HG03575 (cell line): Measurements from ENCODE around the gene ADPRH.
"Not testable (repeated sequence)": the region's sequence is repeated elsewhere in the genome, so short reads cannot be mapped to it uniquely, and the experiment has no call there.

ENCODE experiments used
- ATAC-seq: cut with Tn5 transposase; IDR thresholded peaks from one replicate; pipeline ENCODE4 v1.9.1; 2021; ENCODE audit not compliant: unreplicated experiment, insufficient number of reproducible peaks, low FRiP score; ENCODE audit errors: extremely low read depth

Gene ADPRH

DNA sequence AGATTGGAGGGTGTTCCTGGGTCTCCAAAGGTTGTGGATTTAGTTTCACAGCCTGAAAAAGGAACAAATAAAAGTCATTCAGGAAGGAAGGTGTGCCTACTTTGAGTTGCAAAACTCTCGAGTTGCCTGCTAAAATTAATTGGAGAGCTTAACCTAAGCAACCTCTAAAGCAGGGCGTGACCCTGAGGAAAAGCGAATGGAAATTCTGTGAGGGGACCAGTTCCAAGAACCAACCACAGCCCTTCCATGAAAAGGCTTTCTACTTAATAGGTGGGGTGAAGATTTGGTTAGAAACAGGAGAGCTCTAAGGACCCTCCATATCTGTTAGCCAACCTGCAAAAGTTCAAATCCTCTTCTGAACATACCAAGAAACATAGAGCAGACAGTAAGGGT lies 21.4 kb upstream of the ADPRH start:
- no peak for ATAC-seq

DNA sequence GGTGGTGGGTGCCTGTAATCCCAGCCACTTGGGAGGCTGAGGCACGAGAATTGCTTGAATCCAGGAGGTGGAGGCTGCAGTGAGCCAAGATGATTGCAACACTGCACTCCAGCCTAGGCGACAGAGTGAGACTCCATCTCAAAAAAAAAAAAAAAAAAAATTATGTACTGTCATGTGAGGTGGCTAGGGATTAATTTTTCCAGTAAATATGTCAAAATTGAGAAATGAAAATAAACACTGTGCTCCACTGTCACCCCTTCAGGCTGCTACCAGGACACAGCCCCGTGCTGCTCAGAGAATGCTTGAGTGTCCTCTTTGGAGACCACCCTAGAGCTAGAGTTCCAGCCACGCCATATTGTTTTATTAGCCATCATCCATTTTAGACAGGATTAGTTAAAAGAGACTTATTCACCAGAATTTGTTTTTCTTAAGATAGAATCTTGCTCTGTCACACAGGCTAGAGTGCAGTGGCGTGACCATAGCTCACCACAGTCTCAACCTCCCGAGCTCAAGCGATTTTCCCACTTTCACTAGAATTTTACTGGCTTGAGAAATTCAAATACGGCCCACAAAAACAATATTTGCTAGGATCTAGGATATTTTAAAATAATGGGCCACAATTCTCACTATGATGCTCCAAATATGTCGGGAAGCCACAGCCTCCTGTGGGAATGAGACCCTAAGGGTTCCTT lies 20.5 kb upstream of the ADPRH start:
- no peak for ATAC-seq

DNA sequence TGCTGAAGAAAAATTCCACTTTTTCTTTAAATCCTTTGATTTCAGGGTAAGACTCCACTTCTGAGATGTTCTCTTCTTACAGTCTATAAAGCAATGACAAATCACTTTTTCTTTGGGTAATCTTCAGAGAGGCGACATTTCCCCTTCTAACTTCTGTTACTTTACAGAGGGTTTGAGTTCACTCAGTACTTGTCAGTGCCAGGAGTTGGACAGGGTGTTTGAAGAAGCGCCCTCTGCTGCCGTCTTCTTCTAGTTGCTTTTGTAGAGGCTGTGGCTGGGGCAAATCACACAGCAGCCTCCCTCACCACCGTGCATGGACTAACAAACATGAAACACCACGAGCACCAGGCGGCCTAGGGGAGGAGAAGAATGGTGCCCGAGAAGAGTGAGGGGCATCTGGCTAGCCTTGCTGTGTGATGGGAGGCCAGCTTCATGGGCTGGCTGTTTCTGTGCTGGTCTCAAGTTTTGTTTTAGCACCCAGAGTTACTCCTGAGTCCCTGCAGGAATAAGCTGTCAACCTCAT lies 19.8 kb upstream of the ADPRH start, which contains the start of gene CD80:
Gene CD80, minus strand, starts transcription at position 174 of the 523 bp plus-strand sequence. CDS start 1,886 bp downstream, outside the sequence.
- peak; percentile 28 for ATAC-seq

DNA sequence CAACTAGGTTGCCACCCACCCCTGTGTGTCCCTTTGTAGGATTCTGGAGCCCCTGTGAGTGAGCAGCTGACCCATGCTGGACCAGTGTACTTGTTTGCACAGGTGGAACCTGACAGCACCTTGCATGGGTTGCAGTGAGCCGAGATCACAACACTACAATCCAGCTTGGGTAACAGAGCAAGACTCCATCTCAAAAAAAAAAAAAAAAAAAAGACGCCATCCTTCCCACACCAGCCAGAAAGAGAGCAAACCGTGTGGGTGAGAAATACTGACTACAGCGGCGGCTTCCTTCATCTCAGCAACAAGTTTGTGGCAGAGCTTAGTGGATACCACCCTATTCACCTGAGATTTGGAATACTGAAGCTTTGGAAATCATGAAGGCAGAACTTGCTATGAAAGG lies 19.1 kb upstream of the ADPRH start:
- ATAC-seq, result no peak

DNA sequence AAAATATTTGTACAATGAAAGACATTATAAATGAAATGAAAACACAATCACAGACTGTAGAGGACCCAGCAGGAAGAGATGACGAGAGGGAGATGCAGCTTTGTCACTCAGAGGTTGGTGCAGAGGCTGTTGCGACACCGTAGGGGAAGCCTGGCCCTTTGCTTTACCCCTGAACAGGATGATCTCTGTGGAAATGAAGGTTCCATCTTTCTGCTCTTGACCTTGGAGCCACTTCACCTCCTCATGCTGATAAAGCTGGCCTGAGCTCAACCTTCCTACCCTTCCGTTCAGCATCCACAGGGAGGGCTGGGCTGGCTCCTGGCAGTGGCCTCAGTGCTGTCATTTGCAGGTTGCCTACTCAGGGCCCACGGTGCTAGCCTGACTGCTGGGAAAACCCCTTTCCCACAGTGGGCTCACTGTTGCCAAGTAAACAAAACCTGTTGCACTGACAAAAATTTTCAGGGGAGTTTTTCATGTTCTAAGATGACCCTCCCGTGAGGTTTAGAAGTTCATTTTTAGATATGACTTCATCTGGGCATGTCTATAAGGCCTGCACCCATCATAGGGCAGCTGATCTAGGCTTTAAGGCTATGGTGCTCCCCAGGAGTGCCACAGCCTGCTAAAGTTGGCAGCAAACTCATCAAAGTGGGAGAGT lies 16.9 kb upstream of the ADPRH start:
- peak; percentile 66 for ATAC-seq

DNA sequence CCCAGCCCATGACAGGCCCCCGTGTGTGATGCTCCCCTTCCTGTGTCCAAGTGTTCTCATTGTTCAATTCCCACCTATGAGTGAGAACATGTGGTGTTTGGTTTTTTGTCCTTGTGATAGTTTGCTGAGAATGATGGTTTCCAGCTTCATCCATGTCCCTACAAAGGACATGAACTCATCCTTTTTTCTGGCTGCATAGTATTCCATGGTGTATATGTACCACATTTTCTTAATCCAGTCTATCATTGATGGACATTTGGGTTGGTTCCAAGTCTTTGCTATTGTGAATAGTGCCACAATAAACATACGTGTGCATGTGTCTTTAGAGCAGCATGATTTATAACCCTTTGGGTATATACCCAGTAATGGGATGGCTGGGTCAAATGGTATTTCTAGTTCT lies 16.0 kb upstream of the ADPRH start:
- not testable (repeated sequence) for ATAC-seq

DNA sequence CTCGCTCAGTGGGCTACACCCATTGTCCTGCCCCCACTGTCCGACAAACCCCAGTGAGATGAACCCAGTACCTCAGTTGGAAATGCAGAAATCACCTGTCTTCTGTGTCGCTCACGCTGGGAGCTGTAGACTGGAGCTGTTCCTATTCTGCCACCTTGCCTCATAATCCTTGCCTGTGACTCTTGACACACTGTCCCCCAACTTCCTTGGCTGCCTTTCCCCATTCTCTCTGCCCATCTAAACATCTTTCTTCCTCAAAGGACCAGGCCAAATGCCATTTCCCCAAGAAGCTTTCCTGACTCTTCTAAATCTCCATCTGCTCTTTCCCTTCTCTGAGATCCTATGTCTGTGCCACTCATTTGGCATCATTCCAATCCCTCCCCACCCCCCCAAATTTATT lies 10.1 kb upstream of the ADPRH start:
- ATAC-seq, result no peak

DNA sequence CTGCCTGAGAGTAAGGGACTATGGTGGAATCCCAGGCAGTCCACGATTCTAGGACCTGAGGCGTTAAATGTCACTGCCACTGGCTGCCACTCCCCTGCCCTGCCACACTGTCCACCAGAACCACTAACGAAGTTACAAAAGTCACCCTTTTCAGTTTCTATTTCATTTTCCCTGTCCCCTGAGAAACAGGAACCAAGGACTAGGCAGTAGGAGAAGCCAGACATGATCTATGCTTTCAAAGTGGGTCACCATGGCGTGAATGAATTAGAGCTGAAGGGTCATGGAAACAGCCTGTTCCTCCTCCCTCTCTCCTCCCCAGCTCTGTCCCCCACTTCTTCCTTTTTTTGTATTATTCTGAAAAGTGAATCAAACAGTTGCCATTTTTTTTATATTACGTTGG lies 9.1 kb upstream of the ADPRH start:
- ATAC-seq, result no peak

DNA sequence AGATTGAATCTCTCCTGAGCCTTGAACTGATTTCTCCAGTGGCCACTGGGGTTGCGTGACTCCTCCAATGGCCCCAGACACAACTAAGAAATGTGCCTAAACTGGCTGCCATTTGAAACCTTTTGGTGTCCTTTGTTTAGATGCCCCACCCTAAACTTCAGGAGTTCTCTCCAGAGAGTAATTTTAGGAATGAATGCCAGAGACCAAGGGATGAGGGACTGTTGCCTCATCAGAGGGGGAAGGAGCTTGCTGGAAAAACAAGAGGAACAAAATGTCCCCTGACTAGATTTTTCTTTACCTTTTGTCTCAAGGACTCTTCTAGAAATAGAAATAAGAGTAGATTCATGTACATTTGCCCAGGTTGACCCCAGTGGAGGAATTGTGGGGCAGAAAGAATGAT lies 8.1 kb upstream of the ADPRH start:
- no peak for ATAC-seq

DNA sequence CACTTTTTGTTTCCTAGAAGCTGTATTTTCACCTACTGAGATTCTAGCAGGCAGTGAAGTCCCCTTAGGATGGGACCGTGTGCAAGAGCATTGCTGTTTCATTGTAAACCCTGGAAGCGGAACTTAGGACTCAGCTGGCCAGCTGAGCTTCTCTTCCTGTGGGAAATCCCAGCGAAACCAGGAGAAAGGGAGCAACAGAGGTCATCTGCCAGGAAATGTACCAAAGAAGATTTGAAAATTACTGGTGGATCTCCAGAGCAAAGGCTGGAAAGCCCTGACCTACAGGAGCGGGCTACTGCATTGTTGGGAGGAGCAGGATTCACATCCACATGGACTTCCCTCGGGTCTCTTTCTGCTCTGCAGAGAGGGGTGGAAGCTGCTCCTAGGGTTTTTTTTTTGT lies 7.6 kb upstream of the ADPRH start:
- ATAC-seq, result no peak

DNA sequence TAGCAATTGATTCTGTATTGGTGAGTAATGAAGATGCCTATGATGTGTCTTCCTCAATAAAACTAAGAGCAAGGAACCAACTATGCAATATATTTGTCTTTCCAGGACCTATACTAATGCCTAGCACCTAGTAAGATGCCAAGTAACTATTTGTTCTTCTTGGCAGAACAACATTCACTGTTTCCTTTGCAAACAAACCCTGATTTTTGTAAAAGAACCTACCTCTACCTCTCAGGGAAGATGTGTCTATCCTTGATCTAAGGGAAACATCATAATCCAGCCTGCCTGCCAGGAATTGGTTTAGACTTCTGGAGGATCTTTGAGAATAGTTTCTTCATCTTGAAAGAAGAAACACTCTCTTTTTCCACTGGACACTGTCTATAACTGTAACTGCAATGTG lies 3.8 kb upstream of the ADPRH start:
- ATAC-seq, result no peak

DNA sequence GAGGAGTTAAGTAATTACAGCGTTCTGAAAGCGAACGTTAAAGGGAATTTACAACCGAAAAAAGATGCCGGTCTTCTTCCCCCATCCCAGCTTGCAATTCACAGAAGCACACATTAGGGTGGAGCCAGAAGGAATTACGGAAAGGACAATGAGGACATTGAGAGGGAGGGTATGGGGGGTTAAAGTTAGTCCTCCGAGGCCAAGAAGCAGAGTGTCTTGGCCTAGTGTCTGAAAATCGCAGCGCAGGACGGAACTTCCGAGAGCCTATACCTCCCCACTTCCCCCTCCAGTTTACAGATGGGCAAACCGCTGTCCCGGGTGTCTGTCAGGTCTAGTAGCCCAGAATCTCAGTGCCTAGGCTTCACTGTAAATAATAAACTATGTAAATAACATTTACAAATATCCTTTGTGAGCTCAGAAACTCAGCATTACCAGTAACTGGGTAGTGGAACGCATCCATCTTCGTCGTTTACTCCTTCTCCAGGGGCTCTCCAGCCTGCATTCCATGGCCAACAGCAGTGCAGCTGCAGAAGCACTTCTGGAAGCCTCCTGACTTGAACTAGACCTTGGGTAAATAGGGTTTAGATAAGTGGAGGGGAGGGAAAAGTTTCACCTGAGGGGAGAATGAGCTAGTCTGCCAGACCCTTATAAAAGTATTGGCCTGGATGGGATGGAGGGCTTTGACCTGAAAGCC lies 922 bp downstream of the ADPRH start:
- ATAC-seq, result peak; percentile 32

DNA sequence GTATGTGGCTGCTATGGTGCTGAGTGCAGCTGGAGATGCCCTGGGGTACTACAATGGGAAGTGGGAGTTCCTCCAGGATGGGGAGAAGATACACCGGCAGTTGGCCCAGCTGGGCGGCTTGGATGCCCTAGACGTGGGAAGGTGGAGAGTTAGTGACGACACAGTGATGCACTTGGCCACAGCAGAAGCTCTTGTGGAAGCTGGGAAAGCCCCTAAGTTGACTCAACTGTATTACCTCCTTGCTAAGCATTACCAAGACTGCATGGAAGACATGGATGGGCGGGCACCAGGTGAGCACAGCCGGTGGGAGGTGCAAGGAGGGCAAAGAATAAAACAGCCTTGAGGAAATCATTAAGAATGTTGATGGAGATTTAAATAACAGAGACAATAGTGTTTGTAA lies 2.9 kb downstream of the ADPRH start:
- ATAC-seq, result no peak

DNA sequence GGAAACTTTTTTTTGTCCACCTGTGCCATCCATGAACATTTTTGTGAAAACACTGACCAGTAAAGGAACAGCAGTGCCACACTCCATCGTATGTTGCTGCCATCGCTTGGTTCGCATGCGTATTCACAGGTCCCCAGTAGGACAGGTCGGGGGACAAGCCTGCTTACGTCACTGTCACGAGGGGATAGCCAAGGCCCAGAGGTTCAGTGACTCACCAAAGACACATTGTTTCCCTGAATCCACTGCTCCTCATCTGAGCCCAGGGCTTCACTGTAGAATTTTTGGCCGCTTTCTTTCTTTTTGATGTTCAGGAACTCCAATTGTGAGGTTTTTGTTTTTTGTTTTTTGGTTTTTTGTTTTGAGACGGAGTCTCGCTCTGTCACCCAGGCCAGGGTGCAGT lies 5.9 kb downstream of the ADPRH start:
- ATAC-seq, result no peak

DNA sequence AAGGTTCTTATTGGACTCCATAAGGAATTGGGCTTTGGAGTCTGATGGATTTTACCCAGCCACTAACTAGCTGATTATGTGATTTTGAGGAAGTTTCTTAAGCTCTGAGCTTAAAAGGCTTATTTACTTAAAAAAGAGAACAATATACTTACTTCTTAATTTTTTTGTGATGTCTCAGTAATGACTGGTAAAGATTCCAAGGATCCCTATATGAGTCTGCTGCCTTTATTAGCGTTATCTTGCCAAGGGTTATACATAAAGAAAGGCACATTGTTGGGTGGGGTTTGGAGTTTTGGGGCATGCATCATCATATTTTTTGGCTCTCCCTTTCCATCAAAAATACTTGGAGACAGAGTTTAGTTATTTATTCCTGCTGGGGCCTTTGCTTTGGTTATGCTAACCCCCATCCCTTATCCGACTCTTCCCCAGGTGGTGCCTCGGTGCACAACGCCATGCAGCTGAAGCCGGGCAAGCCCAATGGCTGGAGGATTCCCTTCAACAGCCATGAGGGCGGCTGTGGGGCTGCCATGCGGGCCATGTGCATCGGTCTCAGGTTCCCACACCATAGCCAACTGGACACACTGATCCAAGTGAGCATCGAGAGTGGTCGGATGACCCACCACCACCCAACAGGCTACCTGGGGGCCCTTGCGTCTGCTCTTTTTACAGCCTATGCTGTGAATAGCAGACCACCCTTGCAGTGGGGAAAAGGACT lies 6.7 kb downstream of the ADPRH start:
- no peak for ATAC-seq

DNA sequence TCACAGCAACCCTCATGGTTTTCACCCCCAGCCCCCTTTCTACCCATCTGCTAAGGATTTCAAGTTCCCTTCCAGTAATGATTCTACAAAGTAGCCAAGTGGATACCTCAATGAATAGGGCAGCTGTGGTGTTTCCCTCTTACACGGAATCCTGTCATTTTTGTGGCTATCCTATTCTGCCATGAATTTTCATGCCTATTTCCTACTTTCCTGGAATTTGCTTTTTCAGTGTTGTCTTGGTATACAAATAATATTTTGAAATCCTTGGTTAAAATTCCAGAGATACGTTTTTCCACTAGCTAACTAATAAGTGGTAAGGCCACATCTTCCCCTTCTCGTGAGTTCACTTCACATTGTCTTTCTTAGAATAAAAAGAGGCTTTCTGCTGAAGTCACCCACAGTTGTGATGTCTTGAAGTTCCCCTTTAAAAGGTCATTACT lies 7.5 kb downstream of the ADPRH start:
- ATAC-seq, result no peak

DNA sequence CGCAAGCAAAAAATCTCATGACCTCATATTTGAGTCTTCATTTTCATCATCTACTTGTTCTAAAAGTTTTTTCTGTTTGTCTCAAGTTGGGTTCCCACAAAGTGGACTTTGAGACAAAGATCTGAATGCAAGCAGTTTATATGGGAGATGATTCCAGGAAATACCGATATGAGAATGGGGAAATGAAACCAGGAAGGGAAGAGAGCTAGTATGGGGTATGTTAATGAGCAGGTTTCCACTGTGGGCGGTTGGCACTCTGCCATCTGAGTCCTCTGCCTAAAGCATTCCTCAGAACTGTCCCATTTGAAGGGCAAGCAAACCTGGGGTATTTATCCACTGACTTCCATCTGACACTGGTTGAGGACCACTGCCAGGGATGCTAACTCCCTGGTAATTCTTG lies 8.8 kb downstream of the ADPRH start:
- no peak for ATAC-seq

DNA sequence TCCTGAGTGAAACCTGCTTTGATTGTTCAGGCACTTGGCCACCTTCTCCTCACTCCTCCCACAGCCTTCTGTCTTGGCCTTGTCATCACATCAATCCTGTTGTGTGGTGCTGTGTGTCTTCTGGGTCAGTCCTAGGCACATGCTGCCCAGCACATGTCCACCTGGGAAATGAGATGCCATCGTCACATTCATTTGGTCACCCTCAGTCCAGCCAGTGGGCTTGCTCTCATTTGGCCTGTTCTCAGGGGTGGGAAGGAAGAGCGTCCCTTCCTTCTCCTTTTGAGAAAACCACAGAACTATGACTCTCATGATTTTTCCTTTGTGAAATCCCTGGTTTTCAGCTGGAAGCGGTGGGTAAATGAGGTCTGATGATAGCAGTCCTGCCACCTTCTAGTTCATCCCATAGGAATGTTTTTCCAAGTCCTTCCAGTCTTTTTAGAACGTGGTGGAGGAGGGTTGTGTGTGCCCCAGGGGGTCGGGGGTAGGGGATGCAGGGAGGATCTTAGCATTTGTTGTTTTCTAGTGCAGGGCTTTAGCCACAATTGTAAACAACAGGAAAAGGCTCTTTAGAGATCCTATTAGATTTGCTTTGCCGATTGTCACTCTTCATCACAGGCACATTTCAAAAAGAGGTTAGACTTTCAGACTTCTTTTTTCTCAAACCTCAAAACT lies 9.9 kb downstream of the ADPRH start:
- no peak for ATAC-seq

DNA sequence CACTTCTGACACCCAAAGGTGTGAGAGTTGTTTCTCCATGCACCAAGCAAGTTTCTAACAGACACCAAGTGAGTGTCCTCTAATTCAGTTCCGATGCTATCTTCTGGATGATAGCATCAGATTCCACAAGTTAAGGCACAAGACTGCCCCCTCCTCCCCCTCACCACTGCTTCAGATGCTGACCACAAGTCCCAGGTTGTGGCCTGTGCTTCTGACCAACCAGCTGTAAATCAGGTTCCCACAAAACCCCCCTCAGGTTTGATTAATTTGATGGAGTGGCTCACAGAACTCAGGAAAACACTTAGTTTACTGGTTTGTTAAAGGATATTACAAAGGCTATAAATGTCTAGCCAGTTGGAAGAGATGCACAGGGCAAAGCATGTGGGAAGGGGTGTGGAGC lies 11.4 kb downstream of the ADPRH start:
- no peak for ATAC-seq
